H7 (cell line): ENCODE data around the gene ERCC8. TPM values are rescaled to one million over a fixed set of nuclear protein-coding genes. Genes with fewer than 3 reads are reported as not detected.
"Not testable (repeated sequence)": the region's sequence is repeated elsewhere in the genome, so short reads cannot be mapped to it uniquely, and the experiment has no call there.

Experiments
- DNase-seq: peaks from one replicate; pipeline ENCODE4 v3.0.0; 2012
- H3K27me3 ChIP-seq: 2 replicates; pipeline ENCODE4 v1.6.0; 2011; ENCODE audit warnings: mild to moderate bottlenecking, low read length; ENCODE audit not compliant: control insufficient read depth, insufficient read depth
- H3K36me3 ChIP-seq: replicated peaks from 2 replicates; pipeline ENCODE4 v1.5.1; 2011; ENCODE audit warnings: low read length; ENCODE audit not compliant: control insufficient read depth, insufficient read depth
- H3K4me3 ChIP-seq: 2 replicates; pipeline ENCODE4 v1.5.1; 2011; ENCODE audit warnings: low read depth, mild to moderate bottlenecking, control low read depth, low read length, moderate library complexity; ENCODE audit not compliant: insufficient read depth
- total RNA-seq: library from RNA; depleted of rRNA; stranded (reverse); fragments of >200 nt; shearing (Covaris generic); gene quantifications from 2 replicates; pipeline ENCODE4 v1.2.3, GENCODE V29; 2014; rRNA removed

ERCC8 gene
- 19.4 and 20.7 TPM in 2 replicates for total RNA-seq

- DNase-seq, result peak; percentile 94
- Histone ChIP-seq H3K4me3 (peak within 1 kb of the TSS; percentile 78), H3K27me3 (peaks cover 1% of the 10 kb centered on the region; the same call in 1 of the 2 replicates), H3K36me3 (no peaks in the 10 kb centered on the region)
Measured at GRCh38 chr5:60944904-60945812, at the start of gene ERCC8, which contains the start of gene NDUFAF2. ERCC8 (minus strand) TSS chr5:60945070; CDS start chr5:60945008, 62 bp downstream. NDUFAF2 (plus strand) TSS chr5:60945205; CDS start chr5:60945256, 51 bp downstream.

GRCh38 chr5:60993875-60994571, 49.2 kb upstream of the ERCC8 start:
- Histone ChIP-seq H3K4me3 (no peak overlapping the region), H3K27me3 (no peaks in the 10 kb centered on the region), H3K36me3 (no peaks in the 10 kb centered on the region; the same call in 1 of the 2 replicates)
- DNase-seq, result no peak

GRCh38 chr5:60993425-60993824, 48.6 kb upstream of the ERCC8 start:
- H3K27me3 ChIP-seq, result no peaks in the 10 kb centered on the region
- no peak overlapping the region for H3K4me3 ChIP-seq
- DNase-seq, result no peak
- H3K36me3 ChIP-seq, result no peaks in the 10 kb centered on the region; the same call in 1 of the 2 replicates

GRCh38 chr5:60992871-60993270, 48.0 kb upstream of the ERCC8 start:
- no peaks in the 10 kb centered on the region for H3K27me3 ChIP-seq
- H3K36me3 ChIP-seq, result no peaks in the 10 kb centered on the region; the same call in 1 of the 2 replicates
- H3K4me3 ChIP-seq, result no peak overlapping the region
- no peak for DNase-seq

GRCh38 chr5:60989790-60990189, 44.9 kb upstream of the ERCC8 start:
- no peak for DNase-seq
- Histone ChIP-seq H3K4me3 (no peak overlapping the region), H3K36me3 (no peaks in the 10 kb centered on the region; the same call in 1 of the 2 replicates), H3K27me3 (no peaks in the 10 kb centered on the region)

GRCh38 chr5:60982127-60982526, 37.3 kb upstream of the ERCC8 start:
- not testable (repeated sequence) for DNase-seq, H3K4me3 ChIP-seq, H3K36me3 ChIP-seq, H3K27me3 ChIP-seq

- no peaks in the 10 kb centered on the region for H3K27me3 ChIP-seq
- H3K4me3 ChIP-seq, result no peak overlapping the region
- DNase-seq, result no peak
- no peaks in the 10 kb centered on the region for H3K36me3 ChIP-seq
Measured at GRCh38 chr5:60980511-60980910, 35.6 kb upstream of the ERCC8 start.

- no peak for DNase-seq
- no peak overlapping the region for H3K4me3 ChIP-seq
- no peaks in the 10 kb centered on the region for H3K36me3 ChIP-seq
- H3K27me3 ChIP-seq, result no peaks in the 10 kb centered on the region
Measured at GRCh38 chr5:60978968-60979367, 34.1 kb upstream of the ERCC8 start.

- DNase-seq, result no peak
- Histone ChIP-seq H3K4me3 (no peak overlapping the region), H3K36me3 (no peaks in the 10 kb centered on the region), H3K27me3 (no peaks in the 10 kb centered on the region)
Measured at GRCh38 chr5:60977956-60978737, 33.3 kb upstream of the ERCC8 start.

- Histone ChIP-seq H3K27me3 (no peaks in the 10 kb centered on the region), H3K4me3 (no peak overlapping the region), H3K36me3 (no peaks in the 10 kb centered on the region)
- no peak for DNase-seq
Measured at GRCh38 chr5:60972231-60972630, 27.4 kb upstream of the ERCC8 start.

GRCh38 chr5:60961685-60962084, 16.8 kb upstream of the ERCC8 start:
- H3K4me3 ChIP-seq, result no peak overlapping the region

GRCh38 chr5:60960591-60960990, 15.7 kb upstream of the ERCC8 start:
- Histone ChIP-seq H3K36me3 (no peaks in the 10 kb centered on the region), H3K27me3 (no peaks in the 10 kb centered on the region), H3K4me3 (no peak overlapping the region)
- DNase-seq, result no peak

More at GRCh38 chr5:60961685-60962084, 16.8 kb upstream of the ERCC8 start:
- H3K36me3 ChIP-seq, result no peaks in the 10 kb centered on the region
- no peaks in the 10 kb centered on the region for H3K27me3 ChIP-seq
- no peak for DNase-seq

- Histone ChIP-seq H3K27me3 (no peaks in the 10 kb centered on the region), H3K4me3 (no peak overlapping the region), H3K36me3 (no peaks in the 10 kb centered on the region)
- no peak for DNase-seq
Measured at GRCh38 chr5:60959156-60959555, 14.3 kb upstream of the ERCC8 start.

- no peak for DNase-seq
- no peaks in the 10 kb centered on the region for H3K27me3 ChIP-seq
- H3K4me3 ChIP-seq, result no peak overlapping the region
- no peaks in the 10 kb centered on the region for H3K36me3 ChIP-seq
Measured at GRCh38 chr5:60958712-60959111, 13.8 kb upstream of the ERCC8 start.
